Measurements from ENCODE around the gene PHLDB2. TPM values are rescaled to one million over a fixed set of nuclear protein-coding genes. Genes with fewer than 3 reads are reported as not detected.

The PHLDB2 gene
- total RNA-seq, 1 experiment from 2014 or later: 13.2 TPM

- no peak overlapping the region for H4K5ac ChIP-seq (ENCODE audit: insufficient read length, low read depth, low read length)
- H3K4me3 Mint-ChIP-seq: no peak overlapping the region
- DNase-seq: no peak
- H2BK20ac ChIP-seq (ENCODE audit: low read depth, low read length, poor library complexity, severe bottlenecking): no peak overlapping the region
- H3K27me3 Mint-ChIP-seq (ENCODE audit: low read depth): no peaks in the 10 kb centered on the region
- no peaks in the 10 kb centered on the region for H3K9me3 Mint-ChIP-seq
- H2AFZ ChIP-seq (ENCODE audit: low read length): no peak overlapping the region
- H3K23me2 ChIP-seq (ENCODE audit: insufficient read length, low read depth, low read length, poor library complexity, severe bottlenecking): no peaks in the 10 kb centered on the region
- WGBS (ENCODE audit: extremely low coverage, insufficient read length, low lambda C conversion rate): no CpG with 5 or more reads among the region's 2 CpGs
- H3K56ac ChIP-seq (ENCODE audit: insufficient read length, low read depth, low read length): no peak overlapping the region
- no peaks in the 10 kb centered on the region for H3K27me3 ChIP-seq (ENCODE audit: insufficient read depth, low read length)
- no peaks in the 10 kb centered on the region for H3K79me2 ChIP-seq (ENCODE audit: insufficient read depth, low read length)
- no peak overlapping the region for H3K4me2 ChIP-seq (ENCODE audit: insufficient read depth, insufficient read length, low read length)
- H4K8ac ChIP-seq (replicated peaks; ENCODE audit: insufficient read length, low read depth, low read length): no peak overlapping the region
- no peak overlapping the region for H4K91ac ChIP-seq (ENCODE audit: insufficient read length, low read depth, low read length)
- peaks cover 3 to 5% of the 10 kb centered on the region in 2 experiments for H3K4me1 Mint-ChIP-seq
- no peaks in the 10 kb centered on the region for H3K79me1 ChIP-seq (ENCODE audit: insufficient read depth, low read depth, low read length, poor library complexity, severe bottlenecking)
- no peaks in the 10 kb centered on the region for H3K4me1 ChIP-seq (ENCODE audit: insufficient read depth, low read length)
- H2BK120ac ChIP-seq (ENCODE audit: low read depth, low read length, poor library complexity, severe bottlenecking): no peak overlapping the region
- no peaks in the 10 kb centered on the region for H3K9me3 ChIP-seq (ENCODE audit: control insufficient read depth, low read depth, low read length)
- H2BK12ac ChIP-seq (ENCODE audit: insufficient read length, low read depth, low read length): no peak overlapping the region
- H3K18ac ChIP-seq (ENCODE audit: insufficient read length, low read depth, low read length): no peak overlapping the region
- peaks cover 9 to 24% (median 24%) of the 10 kb centered on the region in 3 experiments; a peak in 6 of 7 replicates for H3K36me3 Mint-ChIP-seq (ENCODE audit: insufficient read depth in 1 of 3, low read depth in 3 of 3)
- TF ChIP-seq CTCF (conservative IDR thresholded peaks at IDR 0.05): no peak
- no peak overlapping the region for H2BK5ac ChIP-seq (ENCODE audit: insufficient read length, low read length)
- H3T11ph ChIP-seq (ENCODE audit: low read length): no peak overlapping the region
- H2AK5ac ChIP-seq (ENCODE audit: insufficient read length, low read length): no peak overlapping the region
- H3K27ac ChIP-seq (ENCODE audit: insufficient read length, low read depth, low read length): no peak overlapping the region
- H3K4ac ChIP-seq (ENCODE audit: low read depth, low read length): no peak overlapping the region
- no peak overlapping the region for H3K27ac Mint-ChIP-seq
- no peaks in the 10 kb centered on the region for H4K20me1 ChIP-seq (ENCODE audit: control insufficient read depth, insufficient read depth, insufficient read length)
- no peak overlapping the region for H2BK15ac ChIP-seq (ENCODE audit: low read depth, low read length)
- no peak overlapping the region for H3K9ac ChIP-seq (ENCODE audit: extremely low read depth, insufficient read length, low read length)
- H3K23ac ChIP-seq (ENCODE audit: insufficient read length, low read depth, low read length): no peak overlapping the region
- H3K14ac ChIP-seq (ENCODE audit: insufficient read depth, low read length): no peak overlapping the region
These were observed 125.7 kb downstream of the PHLDB2 start for GRCh38 chr3:111984636-111985298.

Measured in H9 (cell line).